ENCODE data around the gene OSTC.

DNA sequence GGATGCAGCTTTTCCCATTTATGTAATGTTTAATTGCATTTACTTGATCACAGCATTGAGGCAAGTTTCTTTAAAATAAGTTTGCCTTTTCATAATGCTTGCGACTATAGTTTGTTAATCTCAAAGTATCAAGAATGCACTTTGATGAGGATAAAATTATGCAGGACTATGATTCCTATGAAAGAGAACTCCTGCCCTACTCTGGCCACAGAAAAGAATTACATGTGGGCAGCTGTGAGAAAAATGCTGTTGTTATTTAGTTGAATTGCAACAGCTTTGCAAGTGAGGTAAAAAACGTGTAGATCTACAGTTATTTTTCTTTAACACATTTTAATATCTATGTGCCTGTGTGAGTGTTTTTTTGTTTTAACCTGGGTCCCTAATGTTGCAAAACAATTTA, 12.5 kb upstream of the OSTC start:
- TF ChIP-seq, protein P1, sequence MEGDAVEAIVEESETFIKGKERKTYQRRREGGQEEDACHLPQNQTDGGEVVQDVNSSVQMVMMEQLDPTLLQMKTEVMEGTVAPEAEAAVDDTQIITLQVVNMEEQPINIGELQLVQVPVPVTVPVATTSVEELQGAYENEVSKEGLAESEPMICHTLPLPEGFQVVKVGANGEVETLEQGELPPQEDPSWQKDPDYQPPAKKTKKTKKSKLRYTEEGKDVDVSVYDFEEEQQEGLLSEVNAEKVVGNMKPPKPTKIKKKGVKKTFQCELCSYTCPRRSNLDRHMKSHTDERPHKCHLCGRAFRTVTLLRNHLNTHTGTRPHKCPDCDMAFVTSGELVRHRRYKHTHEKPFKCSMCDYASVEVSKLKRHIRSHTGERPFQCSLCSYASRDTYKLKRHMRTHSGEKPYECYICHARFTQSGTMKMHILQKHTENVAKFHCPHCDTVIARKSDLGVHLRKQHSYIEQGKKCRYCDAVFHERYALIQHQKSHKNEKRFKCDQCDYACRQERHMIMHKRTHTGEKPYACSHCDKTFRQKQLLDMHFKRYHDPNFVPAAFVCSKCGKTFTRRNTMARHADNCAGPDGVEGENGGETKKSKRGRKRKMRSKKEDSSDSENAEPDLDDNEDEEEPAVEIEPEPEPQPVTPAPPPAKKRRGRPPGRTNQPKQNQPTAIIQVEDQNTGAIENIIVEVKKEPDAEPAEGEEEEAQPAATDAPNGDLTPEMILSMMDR (IDR thresholded peaks at IDR 0.05), result no peak
- TF ChIP-seq POLR2A (IDR thresholded peaks at IDR 0.05), result no peak
